Spinal cord (tissue), 10 donors: ENCODE measurements around the gene TSPAN8. TPM values are rescaled to one million over a fixed set of nuclear protein-coding genes. Genes with fewer than 3 reads are reported as not detected.

ENCODE experiments used
- DNase-seq, 6 donors: peaks; one replicate each; pipeline versions ENCODE4 v3.0.0 to v3.0.0-alpha.2; 2013 to 2015; ENCODE audit warnings: low spot score in 6 of 6, low read depth in 4 of 6
- H3K27ac ChIP-seq: one replicate; pipeline ENCODE4 v1.5.1; 2013; ENCODE audit warnings: low read depth, low read length, control low read depth
- H3K27me3 ChIP-seq: one replicate; pipeline ENCODE4 v1.6.1; 2013; ENCODE audit warnings: low read length; ENCODE audit not compliant: control insufficient read depth, insufficient read depth
- H3K36me3 ChIP-seq: one replicate; pipeline ENCODE4 v1.6.1; 2013; ENCODE audit warnings: low read length; ENCODE audit not compliant: control insufficient read depth, insufficient read depth
- H3K4me1 ChIP-seq: one replicate; pipeline ENCODE4 v1.6.1; 2013; ENCODE audit warnings: low read length; ENCODE audit not compliant: control insufficient read depth, insufficient read depth
- H3K4me3 ChIP-seq: one replicate; pipeline ENCODE4 v1.5.1; 2013; ENCODE audit warnings: low read depth, low read length, control low read depth
- H3K9me3 ChIP-seq: one replicate; pipeline ENCODE4 v1.6.1; 2013; ENCODE audit warnings: low read length; ENCODE audit not compliant: control insufficient read depth, insufficient read depth
- WGBS: methylation state at CpG from one replicate; pipeline ENCODE4 v1.1.5; 2013; ENCODE audit warnings: missing lambda C conversion rate; ENCODE audit not compliant: insufficient coverage; 5-methylcytosine and 5-hydroxymethylcytosine counted together
- polyA plus RNA-seq, 2 donors: library from polyadenylated mRNA; unstranded; fragments of 120-200 nt; gene quantifications; one replicate each; pipeline ENCODE4 v1.2.1, GENCODE V29; 2013; ENCODE audit not compliant: insufficient read length in 2 of 2
- total RNA-seq, 2 donors: library from RNA; depleted of rRNA in 1 of 2; stranded (reverse); fragments of 120-200 nt in 1 of 2; fragments of >200 nt in 1 of 2; gene quantifications; one replicate each; pipeline versions ENCODE4 v1.2.3 to v1.2.4, GENCODE V29; 2013 to 2014
- donor health status: healthy.

Gene TSPAN8
- total and polyA plus RNA-seq, 4 donors = 0.35 to 16.1 (median 2.7) TPM

- Histone ChIP-seq H3K27me3 (no peaks in the 10 kb centered on the region), H3K4me1 (no peaks in the 10 kb centered on the region), H3K27ac (no peak overlapping the region), H3K4me3 (no peak overlapping the region), H3K36me3 (no peaks in the 10 kb centered on the region), H3K9me3 (no peaks in the 10 kb centered on the region)
- no peak for DNase-seq
- 67% methylated on average over 1 of the region's 3 CpGs for WGBS
These were observed 22.0 kb downstream of the TSPAN8 start for GRCh38 chr12:71135812-71136176.

DNA sequence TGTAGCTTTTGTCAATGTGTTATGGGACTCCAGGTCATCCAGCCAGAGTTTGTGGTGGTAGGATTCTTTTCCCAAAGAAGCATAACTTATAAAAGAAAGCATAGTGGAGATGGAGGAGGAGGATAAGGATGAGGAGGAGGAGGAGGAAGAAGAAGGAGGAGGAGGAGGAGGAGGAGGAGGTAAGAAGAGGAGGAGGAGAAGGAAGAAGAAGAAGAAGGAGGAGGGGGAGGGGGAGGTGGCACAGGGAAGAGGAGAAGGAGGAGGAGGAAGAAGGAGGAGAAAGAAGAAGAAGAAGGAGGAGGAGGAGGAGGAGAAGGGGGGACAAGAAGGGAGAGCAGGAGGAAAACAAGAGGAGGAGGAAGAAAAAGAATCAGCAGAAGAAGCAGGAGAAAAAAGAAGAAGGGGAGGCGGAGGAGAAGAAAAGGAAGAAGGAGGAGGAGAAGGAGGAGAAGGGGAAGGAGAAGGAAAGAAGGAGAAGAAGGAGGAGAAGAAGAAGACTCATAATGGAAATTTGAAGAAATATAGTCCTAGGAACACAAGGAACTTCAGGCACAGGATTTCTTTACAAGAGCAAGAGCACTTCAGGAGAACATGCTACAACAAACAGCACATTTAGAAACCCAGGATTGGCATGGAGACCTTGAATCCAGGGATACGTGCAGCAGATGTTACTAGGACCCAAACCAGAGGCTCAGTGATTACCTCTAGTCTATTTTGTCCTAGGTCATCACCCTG lies 22.6 kb downstream of the TSPAN8 start:
- H3K27ac ChIP-seq = no peak overlapping the region
- no peak for DNase-seq
- no peaks in the 10 kb centered on the region for H3K4me1 ChIP-seq
- H3K9me3 ChIP-seq = no peaks in the 10 kb centered on the region
- no peak overlapping the region for H3K4me3 ChIP-seq
- no peaks in the 10 kb centered on the region for H3K27me3 ChIP-seq
- WGBS = 74% methylated on average over 2 of the region's 2 CpGs
- no peaks in the 10 kb centered on the region for H3K36me3 ChIP-seq

- H3K27me3 ChIP-seq = no peaks in the 10 kb centered on the region
- no peaks in the 10 kb centered on the region for H3K36me3 ChIP-seq
- no CpG with 5 or more reads among the region's 2 CpGs for WGBS
- H3K9me3 ChIP-seq = no peaks in the 10 kb centered on the region
- H3K4me1 ChIP-seq = no peaks in the 10 kb centered on the region
- no peak for DNase-seq
- no peak overlapping the region for H3K4me3 ChIP-seq
- H3K27ac ChIP-seq = no peak overlapping the region
These were observed 23.4 kb downstream of the TSPAN8 start for GRCh38 chr12:71134405-71134804.

DNA sequence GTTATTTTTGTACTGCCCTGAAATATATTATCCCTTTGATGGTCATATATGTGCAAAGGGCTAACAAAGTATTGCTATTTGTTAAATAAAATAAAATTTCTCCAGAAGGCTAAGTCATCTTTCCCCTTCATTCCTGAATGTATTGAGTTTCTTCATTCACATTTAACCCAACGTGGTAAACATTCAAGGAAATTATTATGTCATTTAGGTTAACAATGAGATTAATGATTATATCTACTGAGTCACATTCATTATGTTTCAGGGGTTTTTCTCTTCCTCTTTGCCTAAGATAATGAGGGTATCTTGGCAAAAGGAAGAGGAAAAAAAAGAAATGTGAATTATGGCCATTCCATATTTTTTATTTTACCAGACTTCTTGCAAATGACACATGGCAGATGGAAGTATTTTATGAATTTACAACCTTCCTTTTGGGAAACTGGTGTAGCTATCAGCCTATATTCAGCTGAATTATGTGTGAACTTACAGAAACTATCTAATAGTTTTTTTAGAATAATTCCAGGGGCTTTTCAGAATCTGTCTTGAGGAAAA lies 27.2 kb downstream of the TSPAN8 start:
- no peaks in the 10 kb centered on the region for H3K27me3 ChIP-seq
- no CpG with 5 or more reads among the region's 1 CpG for WGBS
- no peak for DNase-seq
- H3K36me3 ChIP-seq = no peaks in the 10 kb centered on the region
- no peak overlapping the region for H3K4me3 ChIP-seq
- H3K27ac ChIP-seq = no peak overlapping the region
- H3K4me1 ChIP-seq = no peaks in the 10 kb centered on the region
- no peaks in the 10 kb centered on the region for H3K9me3 ChIP-seq

DNA sequence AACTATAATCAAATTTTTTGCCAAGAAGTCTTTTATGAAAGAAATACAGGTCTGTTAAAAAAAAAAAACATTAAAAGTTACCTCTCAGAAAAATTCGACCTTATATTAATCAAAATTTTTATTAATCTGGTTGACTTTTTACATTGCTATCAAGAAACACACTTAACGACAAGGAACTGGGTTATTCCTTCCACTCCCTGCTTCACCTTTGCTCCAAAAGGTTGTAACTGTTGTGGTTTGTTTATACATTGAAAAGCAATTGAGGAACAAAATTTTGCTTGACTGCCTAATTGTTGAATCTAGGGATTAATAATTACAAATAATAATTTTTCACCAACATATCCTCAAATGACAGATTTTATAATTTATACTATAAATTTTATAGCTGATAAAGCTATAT lies 28.4 kb downstream of the TSPAN8 start:
- WGBS = no CpG with 5 or more reads among the region's 2 CpGs
- no peaks in the 10 kb centered on the region for H3K36me3 ChIP-seq
- no peaks in the 10 kb centered on the region for H3K9me3 ChIP-seq

DNA sequence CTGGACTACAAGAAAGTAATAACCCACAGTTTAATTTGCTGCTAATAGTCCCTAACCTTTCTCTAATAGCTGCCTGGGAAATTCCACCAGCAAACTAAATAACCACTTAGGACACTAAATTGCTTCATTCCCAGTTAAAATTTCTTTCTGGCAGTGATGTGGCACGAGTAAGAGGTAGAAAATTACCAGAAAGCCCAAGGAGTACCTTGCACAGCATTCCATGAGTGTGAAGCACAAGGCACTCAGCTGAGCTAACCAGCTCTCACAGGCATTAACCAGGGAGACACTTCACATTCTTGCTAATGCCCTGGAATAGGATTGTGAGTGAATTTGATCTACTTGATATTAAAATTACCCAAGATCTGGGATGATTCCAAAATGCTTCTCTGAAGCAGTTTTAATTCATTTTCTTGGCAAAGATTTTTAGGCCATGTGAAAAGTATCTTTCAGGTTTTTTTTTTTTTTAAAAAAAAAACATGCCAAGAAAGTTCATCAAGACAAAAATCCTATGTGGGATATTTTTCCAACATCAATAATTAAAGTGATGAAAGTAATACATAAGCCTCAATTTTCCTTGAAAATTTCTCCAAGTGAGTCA lies 29.5 kb downstream of the TSPAN8 start:
- Histone ChIP-seq H3K9me3 (no peaks in the 10 kb centered on the region), H3K27ac (no peak overlapping the region), H3K36me3 (no peaks in the 10 kb centered on the region), H3K4me3 (no peak overlapping the region), H3K27me3 (no peaks in the 10 kb centered on the region), H3K4me1 (no peaks in the 10 kb centered on the region)
- no CpG with 5 or more reads among the region's 1 CpG for WGBS
- peak in 1 of 6 donors; percentile 43 for DNase-seq

More for the DNA sequence above, 28.4 kb downstream of the TSPAN8 start:
- Histone ChIP-seq H3K4me1 (no peaks in the 10 kb centered on the region), H3K4me3 (no peak overlapping the region), H3K27ac (no peak overlapping the region), H3K27me3 (no peaks in the 10 kb centered on the region)
- DNase-seq = no peak

- DNase-seq = no peak
- Histone ChIP-seq H3K4me1 (no peaks in the 10 kb centered on the region), H3K9me3 (no peaks in the 10 kb centered on the region), H3K4me3 (no peak overlapping the region), H3K27ac (no peak overlapping the region), H3K36me3 (no peaks in the 10 kb centered on the region), H3K27me3 (no peaks in the 10 kb centered on the region)
- whole genome bisulfite sequencing = no CpG with 5 or more reads among the region's 1 CpG
These were observed 31.9 kb downstream of the TSPAN8 start for GRCh38 chr12:71125949-71126348.

DNA sequence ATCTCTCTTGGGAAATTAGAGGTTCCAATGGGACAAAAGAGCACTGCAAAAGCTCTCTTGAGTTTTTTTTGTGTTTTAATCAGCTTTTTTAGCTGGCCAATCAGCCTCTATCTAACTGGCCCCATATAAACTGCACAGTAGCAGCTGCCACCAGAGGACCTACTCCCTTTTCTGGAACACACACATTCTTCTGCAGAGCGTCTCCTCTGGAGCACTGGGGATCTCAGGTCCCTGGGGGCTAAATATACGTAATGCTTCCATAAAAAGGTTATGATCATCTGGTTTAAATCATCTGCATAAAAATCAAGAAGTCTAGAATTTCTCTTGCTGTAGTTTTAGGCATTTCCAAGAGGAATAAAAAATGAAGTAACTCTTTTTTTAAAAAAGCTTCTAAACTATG lies 32.3 kb downstream of the TSPAN8 start:
- H3K27ac ChIP-seq = no peak overlapping the region
- no peaks in the 10 kb centered on the region for H3K36me3 ChIP-seq
- WGBS = no CpG with 5 or more reads among the region's 2 CpGs
- H3K9me3 ChIP-seq = no peaks in the 10 kb centered on the region
- no peaks in the 10 kb centered on the region for H3K4me1 ChIP-seq
- no peaks in the 10 kb centered on the region for H3K27me3 ChIP-seq
- H3K4me3 ChIP-seq = no peak overlapping the region
- no peak for DNase-seq

DNA sequence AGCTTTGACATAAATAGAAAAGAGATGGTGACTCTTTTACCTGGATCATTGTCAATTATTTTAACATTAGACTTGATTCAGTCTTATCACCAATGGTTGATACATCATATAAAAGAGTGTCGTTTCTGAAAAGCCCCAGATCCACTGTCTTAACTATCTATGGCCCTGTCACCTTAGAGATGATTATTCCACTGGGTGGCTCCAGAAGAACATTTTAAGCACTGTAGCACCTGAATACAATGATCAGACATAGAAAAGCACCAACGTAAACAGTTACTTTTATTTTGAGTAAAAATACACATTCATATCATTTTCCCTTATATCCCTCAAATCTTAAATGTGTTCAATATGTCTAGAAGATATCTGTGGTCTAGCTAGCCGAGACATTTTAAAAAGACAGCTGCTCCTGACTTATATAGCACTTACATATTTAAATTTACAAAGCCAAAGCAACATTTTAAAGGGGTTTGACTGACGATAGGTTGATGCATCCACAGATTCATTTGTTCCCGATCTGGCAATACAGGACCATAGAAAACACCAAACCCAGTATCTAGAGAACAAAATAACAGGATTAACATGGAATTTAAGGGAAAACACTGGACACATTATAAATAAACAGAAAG lies 32.9 kb downstream of the TSPAN8 start:
- no peaks in the 10 kb centered on the region for H3K27me3 ChIP-seq
- H3K36me3 ChIP-seq = no peaks in the 10 kb centered on the region
- no peaks in the 10 kb centered on the region for H3K9me3 ChIP-seq
- WGBS = no CpG with 5 or more reads among the region's 5 CpGs
- no peak overlapping the region for H3K4me3 ChIP-seq
- H3K27ac ChIP-seq = no peak overlapping the region
- H3K4me1 ChIP-seq = no peaks in the 10 kb centered on the region
- no peak for DNase-seq
